ENCODE results near the gene PPP5C. TPM values are rescaled to one million over a fixed set of nuclear protein-coding genes. Genes with fewer than 3 reads are reported as not detected.
"Not testable (repeated sequence)": the region's sequence is repeated elsewhere in the genome, so short reads cannot be mapped to it uniquely, and the experiment has no call there.

Gene PPP5C
- total RNA-seq, 1 donor from 2014 or later, result 57.7 TPM

DNA sequence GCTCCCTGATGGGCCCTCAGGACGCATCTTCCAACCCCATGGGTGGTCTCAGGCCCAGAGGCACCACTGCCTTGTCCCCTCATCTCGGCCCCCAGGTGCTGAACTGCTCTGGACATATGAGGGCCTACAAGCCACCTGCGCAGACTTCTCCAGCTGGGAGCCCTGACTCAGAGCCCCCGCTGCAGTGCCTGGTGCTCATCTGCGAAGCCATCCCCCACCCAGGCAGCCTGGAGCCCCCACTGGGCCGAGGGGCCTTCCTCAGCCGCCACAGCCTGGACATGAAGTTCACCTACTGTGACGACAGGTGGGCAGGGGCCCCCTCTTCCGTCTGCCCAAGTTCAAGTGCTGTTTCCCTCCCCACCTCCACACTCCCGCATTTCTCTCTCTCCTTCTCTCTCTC is 37.8 kb upstream of the PPP5C start:
- H3K27me3 Mint-ChIP-seq, result peaks cover 4% of the 10 kb centered on the region
- peaks cover 11% of the 10 kb centered on the region for H3K9me3 Mint-ChIP-seq
- CTCF ChIA-PET, result no interaction called here
- H3K4me1 Mint-ChIP-seq, result no peaks in the 10 kb centered on the region
- H3K4me3 Mint-ChIP-seq, result no peak overlapping the region
- DNase-seq, result no peak
- intact Hi-C loops (cut with micrococcal nuclease), result no loop called here
- TF ChIP-seq, protein P1, sequence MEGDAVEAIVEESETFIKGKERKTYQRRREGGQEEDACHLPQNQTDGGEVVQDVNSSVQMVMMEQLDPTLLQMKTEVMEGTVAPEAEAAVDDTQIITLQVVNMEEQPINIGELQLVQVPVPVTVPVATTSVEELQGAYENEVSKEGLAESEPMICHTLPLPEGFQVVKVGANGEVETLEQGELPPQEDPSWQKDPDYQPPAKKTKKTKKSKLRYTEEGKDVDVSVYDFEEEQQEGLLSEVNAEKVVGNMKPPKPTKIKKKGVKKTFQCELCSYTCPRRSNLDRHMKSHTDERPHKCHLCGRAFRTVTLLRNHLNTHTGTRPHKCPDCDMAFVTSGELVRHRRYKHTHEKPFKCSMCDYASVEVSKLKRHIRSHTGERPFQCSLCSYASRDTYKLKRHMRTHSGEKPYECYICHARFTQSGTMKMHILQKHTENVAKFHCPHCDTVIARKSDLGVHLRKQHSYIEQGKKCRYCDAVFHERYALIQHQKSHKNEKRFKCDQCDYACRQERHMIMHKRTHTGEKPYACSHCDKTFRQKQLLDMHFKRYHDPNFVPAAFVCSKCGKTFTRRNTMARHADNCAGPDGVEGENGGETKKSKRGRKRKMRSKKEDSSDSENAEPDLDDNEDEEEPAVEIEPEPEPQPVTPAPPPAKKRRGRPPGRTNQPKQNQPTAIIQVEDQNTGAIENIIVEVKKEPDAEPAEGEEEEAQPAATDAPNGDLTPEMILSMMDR (IDR thresholded peaks at IDR 0.05), result no peak
- POLR2A ChIA-PET, result no interaction called here
- no peak for ATAC-seq (ENCODE audit: low read depth)
- no peak overlapping the region for H3K27ac Mint-ChIP-seq
- H3K36me3 Mint-ChIP-seq (ENCODE audit: low read depth), result no peaks in the 10 kb centered on the region

DNA sequence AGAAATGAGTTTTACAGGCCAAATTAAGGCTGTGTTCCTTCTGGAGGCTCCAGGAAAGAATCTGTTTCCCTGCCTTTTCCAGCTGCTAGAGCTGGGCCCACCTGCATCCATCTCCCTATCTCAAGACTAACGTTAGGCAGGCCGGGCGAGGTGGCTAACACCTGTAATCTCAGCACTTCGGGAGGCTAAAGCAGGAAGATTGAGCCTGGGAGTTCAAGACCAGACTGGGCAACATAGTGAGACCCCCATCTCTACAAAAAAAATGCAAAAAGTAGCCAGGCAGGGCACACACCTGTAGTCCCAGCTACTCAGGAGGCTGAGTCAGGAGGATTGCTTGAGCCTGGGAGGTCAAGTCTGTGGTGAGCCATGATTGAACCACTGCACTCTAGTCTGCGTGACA is 35.4 kb upstream of the PPP5C start:
- Mint-ChIP-seq H3K4me1 (no peaks in the 10 kb centered on the region), H3K9me3 (peaks cover 7% of the 10 kb centered on the region), H3K27ac (no peak overlapping the region), H3K36me3 (ENCODE audit: low read depth) (no peaks in the 10 kb centered on the region), H3K4me3 (no peak overlapping the region), H3K27me3 (peaks cover 4% of the 10 kb centered on the region)
- ATAC-seq (ENCODE audit: low read depth) (no peak), DNase-seq (no peak)
- ChIA-PET POLR2A (no interaction called here), CTCF (no interaction called here)
- intact Hi-C loops (cut with micrococcal nuclease), result no loop called here
- TF ChIP-seq, protein P1 (IDR thresholded peaks at IDR 0.05), result no peak

DNA sequence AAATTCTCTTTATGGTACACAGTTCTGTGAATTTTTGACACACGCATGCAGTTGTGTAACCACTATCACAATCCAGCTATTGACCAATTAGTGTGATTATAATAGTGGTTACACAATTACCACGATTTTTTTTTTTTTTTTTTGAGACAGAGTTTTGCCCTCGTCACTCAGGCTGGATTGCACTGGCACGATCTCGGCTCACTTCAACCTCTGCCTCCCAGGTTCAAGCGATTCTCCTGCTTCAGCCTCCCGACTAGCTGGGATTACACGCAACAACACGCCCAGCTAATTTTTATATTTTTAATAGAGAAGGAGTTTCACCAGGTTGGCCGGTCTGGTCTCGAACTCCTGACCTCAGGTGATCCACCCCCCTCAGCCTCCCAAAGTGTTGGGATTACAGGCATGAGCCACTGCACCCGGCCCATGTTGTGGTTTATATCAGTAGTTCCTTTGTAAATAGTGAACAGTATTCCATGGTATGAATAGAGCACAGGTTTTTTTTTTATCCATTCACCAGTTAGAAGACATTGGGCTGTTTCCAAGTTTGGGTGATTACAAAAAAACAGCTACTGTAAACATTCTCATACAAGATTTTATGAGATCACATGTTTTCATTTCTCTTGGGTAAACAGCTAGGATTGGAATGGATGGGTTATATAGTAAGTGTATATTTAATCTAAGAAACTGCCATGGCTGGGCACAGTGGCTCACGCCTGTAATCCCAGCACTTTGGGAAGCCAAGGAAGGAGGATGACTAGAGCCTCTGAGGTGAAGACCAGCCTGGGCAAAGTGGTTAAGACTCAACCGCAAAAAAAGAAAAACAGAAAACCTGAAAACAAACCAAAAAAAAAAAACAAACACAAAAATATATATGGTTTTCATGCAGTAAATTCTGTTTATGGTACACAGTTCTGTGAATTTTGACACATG is 33.1 kb upstream of the PPP5C start:
- ATAC-seq (ENCODE audit: low read depth); H3K27ac Mint-ChIP-seq; H3K36me3 Mint-ChIP-seq (ENCODE audit: low read depth); H3K4me1 Mint-ChIP-seq; DNase-seq; intact Hi-C loops (cut with micrococcal nuclease); H3K9me3 Mint-ChIP-seq; CTCF ChIA-PET; H3K4me3 Mint-ChIP-seq; H3K27me3 Mint-ChIP-seq: not testable (repeated sequence)
- POLR2A ChIA-PET, result interaction anchor here (0.5 to 0.6 kb wide), 2 partner anchors 9 to 250 kb away, joined by 3 to 4 read pairs; no protein-coding TSS in a partner anchor

DNA sequence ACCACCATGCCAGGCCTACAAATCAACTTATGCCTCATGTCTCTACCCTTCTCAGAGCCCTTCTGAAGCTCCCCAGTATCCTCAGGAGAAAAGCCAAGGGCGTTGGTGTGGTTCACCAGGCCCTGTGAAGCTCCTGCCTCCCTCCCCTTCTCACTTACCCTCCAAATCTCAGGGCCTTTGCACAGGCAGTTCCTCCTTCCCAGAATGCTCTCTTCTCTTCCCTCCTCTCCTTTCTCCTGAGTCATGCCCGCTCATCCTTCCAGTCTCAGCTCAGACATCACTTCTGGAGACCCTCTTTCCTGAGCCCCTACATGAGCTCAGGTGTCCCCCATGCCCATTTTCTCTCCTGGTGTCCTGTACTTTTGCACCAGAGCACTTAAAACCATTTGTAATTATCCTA is 29.5 kb upstream of the PPP5C start:
- intact Hi-C loops (cut with micrococcal nuclease), result no loop called here
- H3K4me3 Mint-ChIP-seq, result no peak overlapping the region
- DNase-seq (no peak), ATAC-seq (ENCODE audit: low read depth) (no peak)
- TF ChIP-seq, protein P1 (IDR thresholded peaks at IDR 0.05), result no peak
- H3K27me3 Mint-ChIP-seq, result peaks cover 3% of the 10 kb centered on the region
- H3K36me3 Mint-ChIP-seq (ENCODE audit: low read depth), result no peaks in the 10 kb centered on the region
- CTCF ChIA-PET, result no interaction called here
- no peaks in the 10 kb centered on the region for H3K4me1 Mint-ChIP-seq
- no peak overlapping the region for H3K27ac Mint-ChIP-seq
- POLR2A ChIA-PET, result no interaction called here
- H3K9me3 Mint-ChIP-seq, result no peaks in the 10 kb centered on the region

DNA sequence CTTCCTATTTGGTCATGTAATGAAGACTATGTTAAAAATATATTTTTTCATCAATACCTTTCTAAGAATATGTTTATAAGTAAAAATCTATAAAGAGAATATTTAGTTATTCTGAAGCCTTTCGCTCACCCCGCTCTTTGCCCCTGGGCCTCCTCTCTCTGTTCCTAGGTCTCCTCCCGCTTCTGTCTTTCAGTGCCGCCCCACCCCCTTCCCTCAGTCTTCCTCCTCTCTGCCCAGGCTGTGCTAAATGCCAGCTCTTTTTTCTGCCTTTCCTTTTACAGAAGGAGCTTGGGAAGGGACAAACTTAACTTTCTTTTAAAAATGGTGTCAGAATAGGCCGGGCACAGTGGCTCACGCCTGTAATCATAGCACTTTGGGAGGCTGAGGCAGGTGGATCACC is 27.3 kb upstream of the PPP5C start:
- POLR2A ChIA-PET, result no interaction called here
- H3K4me3 Mint-ChIP-seq, result no peak overlapping the region
- H3K27ac Mint-ChIP-seq, result no peak overlapping the region
- no peaks in the 10 kb centered on the region for H3K9me3 Mint-ChIP-seq
- no peaks in the 10 kb centered on the region for H3K4me1 Mint-ChIP-seq
- CTCF ChIA-PET, result no interaction called here
- H3K36me3 Mint-ChIP-seq (ENCODE audit: low read depth), result no peaks in the 10 kb centered on the region
- H3K27me3 Mint-ChIP-seq, result no peaks in the 10 kb centered on the region
- DNase-seq (no peak), ATAC-seq (ENCODE audit: low read depth) (no peak)
- TF ChIP-seq, protein P1 (IDR thresholded peaks at IDR 0.05), result no peak
- intact Hi-C loops (cut with micrococcal nuclease), result no loop called here
